GM20000 (cell line): ENCODE data around the gene HIVEP3.

Source experiments
- DNase-seq: peaks from one replicate; pipeline ENCODE4 v3.0.0; 2012; ENCODE audit warnings: low spot score
- TF ChIP-seq, protein P1 (sequence below): IDR thresholded peaks from 2 replicates; pipeline ENCODE4 v1.5.1; 2012; ENCODE audit warnings: mild to moderate bottlenecking, control low read depth; ENCODE audit errors: extremely low read depth, missing control alignments

Gene HIVEP3

DNA sequence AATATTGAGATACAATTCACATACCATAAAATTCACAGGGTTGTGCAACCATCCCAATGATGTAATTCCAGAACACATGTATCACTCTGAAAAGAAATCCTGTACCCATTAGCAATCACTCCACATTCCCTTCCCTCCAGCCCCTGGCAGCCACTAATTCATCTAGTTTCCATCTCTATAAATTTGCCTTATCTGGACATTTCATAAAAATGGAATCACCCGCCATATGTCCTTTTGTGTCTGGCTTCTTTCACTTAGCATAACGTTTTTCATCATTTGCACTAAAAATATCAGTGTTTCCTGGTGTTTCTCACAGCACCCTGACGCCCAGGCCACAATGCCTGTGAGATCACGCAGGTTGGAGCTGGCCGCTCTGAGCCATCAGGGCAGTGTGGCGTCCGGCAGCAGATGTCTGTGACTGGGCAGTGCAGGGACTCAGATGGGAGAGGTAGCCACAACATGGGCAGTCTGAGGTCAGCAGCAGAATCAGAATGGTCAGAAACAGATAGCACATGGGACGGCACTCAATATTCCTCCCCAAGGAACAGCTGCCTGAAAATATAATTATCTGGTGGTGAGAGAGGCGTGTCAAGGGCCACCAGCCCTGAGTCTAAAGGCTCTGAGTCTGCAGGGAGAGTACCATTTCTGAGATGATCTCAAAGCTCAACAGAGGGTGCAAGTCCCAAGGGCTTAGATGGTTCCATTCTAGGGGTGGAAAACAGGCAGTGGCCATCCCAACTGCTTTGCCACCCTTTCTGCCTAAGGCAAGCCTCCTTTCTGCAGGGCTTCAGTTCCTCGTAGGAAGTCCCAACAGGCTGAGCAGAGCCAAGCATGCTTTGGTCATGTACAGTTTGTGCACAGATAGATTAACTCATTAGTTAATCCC is 304.8 kb downstream of the HIVEP3 start:
- DNase-seq, result no peak
- TF ChIP-seq, protein P1, sequence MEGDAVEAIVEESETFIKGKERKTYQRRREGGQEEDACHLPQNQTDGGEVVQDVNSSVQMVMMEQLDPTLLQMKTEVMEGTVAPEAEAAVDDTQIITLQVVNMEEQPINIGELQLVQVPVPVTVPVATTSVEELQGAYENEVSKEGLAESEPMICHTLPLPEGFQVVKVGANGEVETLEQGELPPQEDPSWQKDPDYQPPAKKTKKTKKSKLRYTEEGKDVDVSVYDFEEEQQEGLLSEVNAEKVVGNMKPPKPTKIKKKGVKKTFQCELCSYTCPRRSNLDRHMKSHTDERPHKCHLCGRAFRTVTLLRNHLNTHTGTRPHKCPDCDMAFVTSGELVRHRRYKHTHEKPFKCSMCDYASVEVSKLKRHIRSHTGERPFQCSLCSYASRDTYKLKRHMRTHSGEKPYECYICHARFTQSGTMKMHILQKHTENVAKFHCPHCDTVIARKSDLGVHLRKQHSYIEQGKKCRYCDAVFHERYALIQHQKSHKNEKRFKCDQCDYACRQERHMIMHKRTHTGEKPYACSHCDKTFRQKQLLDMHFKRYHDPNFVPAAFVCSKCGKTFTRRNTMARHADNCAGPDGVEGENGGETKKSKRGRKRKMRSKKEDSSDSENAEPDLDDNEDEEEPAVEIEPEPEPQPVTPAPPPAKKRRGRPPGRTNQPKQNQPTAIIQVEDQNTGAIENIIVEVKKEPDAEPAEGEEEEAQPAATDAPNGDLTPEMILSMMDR, result no peak

DNA sequence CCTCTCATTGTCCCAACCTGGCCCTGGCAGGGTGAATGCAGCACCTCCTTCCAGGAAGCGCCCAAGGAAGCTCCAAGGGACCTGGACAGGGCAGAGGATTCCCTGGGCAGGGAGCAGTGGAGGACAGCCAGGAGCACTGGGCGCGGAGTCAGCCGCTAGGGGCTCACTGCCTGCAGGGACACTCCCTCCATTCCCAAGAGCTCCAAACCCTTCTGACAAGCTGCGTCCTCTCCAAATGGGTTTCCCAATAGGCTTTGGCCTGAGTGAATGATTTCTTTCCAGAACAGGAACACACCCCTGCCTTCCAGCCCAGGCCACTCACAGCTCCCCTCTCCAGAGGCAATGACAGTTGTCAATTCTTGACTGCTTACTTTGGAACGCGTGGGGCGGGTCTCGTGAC is 305.8 kb downstream of the HIVEP3 start:
- no peak for DNase-seq
- TF ChIP-seq, protein P1, result no peak

DNA sequence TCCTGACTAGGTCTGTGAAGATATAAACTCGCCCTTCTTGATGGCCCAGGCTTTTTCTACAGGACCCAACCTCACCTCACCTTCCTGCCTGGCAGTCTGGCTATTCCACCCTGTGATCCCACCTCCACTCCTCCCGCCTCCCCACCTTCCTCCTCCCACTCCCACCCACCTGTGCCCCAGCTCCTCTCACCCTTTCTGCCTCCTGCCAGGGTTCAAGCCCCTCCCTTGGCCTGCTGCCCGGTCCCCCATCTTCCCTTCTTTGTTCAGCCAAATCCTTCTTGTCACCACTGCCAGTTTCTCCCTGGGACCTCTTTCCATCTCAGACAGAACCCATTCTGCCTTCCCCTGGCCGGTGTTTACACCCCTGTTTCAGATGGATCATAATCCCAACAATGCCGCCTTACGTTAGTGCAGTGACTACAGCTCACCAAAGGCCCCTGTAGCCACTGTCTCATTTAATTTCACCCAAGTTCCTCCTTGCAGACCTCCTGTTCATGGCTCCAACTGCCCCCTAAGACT is 306.7 kb downstream of the HIVEP3 start:
- no peak for DNase-seq
- TF ChIP-seq, protein P1, result no peak

DNA sequence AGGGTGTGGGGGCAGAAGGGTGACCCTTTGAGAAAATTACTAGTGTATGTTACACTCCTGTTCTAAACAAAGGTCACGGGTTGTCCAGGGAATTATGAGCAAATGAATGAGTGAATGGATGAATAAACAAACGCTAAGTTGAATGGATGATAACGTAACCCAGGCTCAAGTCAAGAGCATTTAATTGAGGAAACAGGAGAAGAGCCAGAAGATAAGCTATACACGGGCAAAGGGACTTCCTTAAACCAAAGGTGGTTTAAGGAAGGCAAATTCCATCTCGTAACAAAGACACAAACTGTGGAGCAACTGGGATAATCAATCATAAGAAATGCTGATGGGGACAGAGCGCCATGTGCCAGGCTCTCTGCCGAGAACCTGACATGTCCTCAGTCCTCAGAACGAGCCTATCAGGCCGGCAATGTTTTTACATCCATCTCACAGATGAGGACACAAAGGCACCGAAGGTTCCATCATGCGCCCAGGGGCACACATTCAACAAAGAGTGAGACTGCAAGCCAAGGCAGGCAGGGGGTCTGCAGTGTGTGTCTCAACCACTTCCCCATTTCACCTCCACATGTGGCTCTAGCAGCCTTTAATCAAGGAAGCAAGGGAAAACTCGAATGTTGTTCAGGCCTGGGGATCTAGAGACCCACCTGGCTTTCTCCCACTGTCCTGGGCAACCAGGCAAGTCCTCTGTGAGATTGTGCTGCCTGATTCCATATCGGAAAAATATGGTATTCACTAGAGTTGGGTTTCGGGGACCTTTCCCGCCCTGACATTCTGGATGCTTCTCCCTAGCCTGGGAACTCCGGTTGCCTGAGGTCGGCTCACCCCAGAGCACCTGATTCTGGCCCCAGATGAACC is 307.4 kb downstream of the HIVEP3 start:
- TF ChIP-seq, protein P1, result no peak
- DNase-seq, result no peak

DNA sequence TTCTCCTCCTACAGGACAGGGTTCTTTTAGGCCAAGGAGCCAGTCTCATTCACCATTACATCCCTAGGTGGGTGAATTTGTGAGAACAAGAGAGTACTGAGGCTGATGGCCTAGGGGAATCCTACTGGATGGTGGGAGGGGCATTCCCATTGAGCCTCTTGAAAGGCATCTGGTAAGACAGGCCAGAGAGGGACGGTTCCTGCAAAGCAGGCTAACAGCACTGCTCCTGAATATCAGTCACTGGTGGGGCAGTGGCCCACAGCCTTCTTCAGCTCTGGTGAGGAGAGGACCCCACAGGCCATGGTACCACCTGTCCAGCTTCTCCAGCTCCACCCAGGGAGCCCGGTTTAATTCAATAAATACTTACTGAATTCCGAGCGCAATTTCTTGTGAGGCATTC is 308.4 kb downstream of the HIVEP3 start:
- TF ChIP-seq, protein P1, result no peak
- DNase-seq, result no peak

DNA sequence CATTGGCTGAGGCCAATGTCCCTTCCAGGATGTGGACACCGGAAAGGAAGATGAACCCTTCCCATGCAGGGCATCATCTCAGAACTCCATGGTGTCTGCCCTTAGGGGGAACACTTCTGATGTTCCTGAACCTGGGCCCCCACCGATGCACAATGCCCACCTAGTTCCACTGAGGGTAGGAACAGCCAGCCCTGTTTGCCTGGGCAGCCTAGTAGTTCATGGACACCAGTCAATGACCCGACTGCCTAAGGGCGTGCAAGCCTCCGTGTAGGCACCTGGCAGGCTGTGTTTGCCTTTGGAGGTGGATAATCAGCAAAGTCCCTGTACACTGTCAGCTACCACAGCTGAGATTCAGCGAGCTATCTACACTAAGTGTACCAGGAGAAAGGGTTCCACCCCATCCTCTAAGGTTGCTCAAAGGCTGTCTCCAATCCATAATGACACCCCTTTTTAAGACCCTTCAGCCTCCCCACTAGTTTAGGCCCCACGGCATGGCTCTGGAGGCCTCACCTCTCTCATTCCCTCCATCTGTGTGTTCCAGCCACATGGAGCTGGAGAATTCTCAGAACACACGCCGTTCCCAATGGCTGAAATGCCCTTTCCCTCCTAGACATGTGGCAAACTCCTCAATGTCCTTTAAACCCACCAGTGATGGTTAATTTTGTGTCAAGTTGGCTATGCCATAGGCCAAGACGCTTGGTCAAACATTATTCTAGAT is 309.4 kb downstream of the HIVEP3 start:
- TF ChIP-seq, protein P1, result no peak
- DNase-seq, result no peak
